Spinal cord (tissue), 10 donors: ENCODE measurements around the gene SUN2. TPM values are rescaled to one million over a fixed set of nuclear protein-coding genes. Genes with fewer than 3 reads are reported as not detected.

Experiments used
- DNase-seq, 6 donors: peaks; one replicate each; pipeline versions ENCODE4 v3.0.0 to v3.0.0-alpha.2; 2013 to 2015; ENCODE audit warnings: low spot score in 6 of 6, low read depth in 4 of 6
- H3K27ac ChIP-seq: one replicate; pipeline ENCODE4 v1.5.1; 2013; ENCODE audit warnings: low read depth, low read length, control low read depth
- H3K27me3 ChIP-seq: one replicate; pipeline ENCODE4 v1.6.1; 2013; ENCODE audit warnings: low read length; ENCODE audit not compliant: control insufficient read depth, insufficient read depth
- H3K36me3 ChIP-seq: one replicate; pipeline ENCODE4 v1.6.1; 2013; ENCODE audit warnings: low read length; ENCODE audit not compliant: control insufficient read depth, insufficient read depth
- H3K4me1 ChIP-seq: one replicate; pipeline ENCODE4 v1.6.1; 2013; ENCODE audit warnings: low read length; ENCODE audit not compliant: control insufficient read depth, insufficient read depth
- H3K4me3 ChIP-seq: one replicate; pipeline ENCODE4 v1.5.1; 2013; ENCODE audit warnings: low read depth, low read length, control low read depth
- H3K9me3 ChIP-seq: one replicate; pipeline ENCODE4 v1.6.1; 2013; ENCODE audit warnings: low read length; ENCODE audit not compliant: control insufficient read depth, insufficient read depth
- WGBS: methylation state at CpG from one replicate; pipeline ENCODE4 v1.1.5; 2013; ENCODE audit warnings: missing lambda C conversion rate; ENCODE audit not compliant: insufficient coverage; 5-methylcytosine and 5-hydroxymethylcytosine counted together
- polyA plus RNA-seq, 2 donors: library from polyadenylated mRNA; unstranded; fragments of 120-200 nt; gene quantifications; one replicate each; pipeline ENCODE4 v1.2.1, GENCODE V29; 2013; ENCODE audit not compliant: insufficient read length in 2 of 2
- total RNA-seq, 2 donors: library from RNA; depleted of rRNA in 1 of 2; stranded (reverse); fragments of 120-200 nt in 1 of 2; fragments of >200 nt in 1 of 2; gene quantifications; one replicate each; pipeline versions ENCODE4 v1.2.3 to v1.2.4, GENCODE V29; 2013 to 2014
- donor health status: healthy.

The SUN2 gene
- total and polyA plus RNA-seq, 4 donors, result 33.2 to 66.9 (median 46.0) TPM

DNA sequence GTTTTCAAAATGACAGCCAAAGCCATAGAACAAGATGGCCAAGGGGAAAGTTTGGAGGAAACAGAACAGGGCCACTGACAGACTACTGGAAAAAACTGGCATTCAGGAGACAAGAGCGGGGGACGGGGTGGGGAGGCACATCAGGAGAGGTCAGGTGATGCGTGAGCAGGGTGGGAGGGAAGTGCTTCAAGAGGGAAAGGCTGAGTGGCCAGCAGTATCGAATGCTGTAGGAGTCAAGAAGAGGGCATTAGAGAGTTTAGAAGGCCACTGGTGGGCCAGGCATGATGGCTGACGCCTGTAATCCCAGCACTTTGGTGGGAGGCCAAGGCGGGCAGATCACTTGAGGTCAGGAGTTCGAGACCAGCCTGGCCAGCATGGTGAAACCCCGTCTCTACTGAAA lies 41.9 kb downstream of the SUN2 start:
- WGBS, result 84% methylated on average over 8 of the region's 8 CpGs
- H3K27ac ChIP-seq, result no peak overlapping the region
- no peaks in the 10 kb centered on the region for H3K27me3 ChIP-seq
- H3K36me3 ChIP-seq, result peaks cover 26% of the 10 kb centered on the region
- no peak overlapping the region for H3K4me3 ChIP-seq
- no peak for DNase-seq
- H3K4me1 ChIP-seq, result no peaks in the 10 kb centered on the region
- H3K9me3 ChIP-seq, result no peaks in the 10 kb centered on the region

GRCh38 chr22:38712486-38713207 lies 43.2 kb downstream of the SUN2 start:
- WGBS, result 85% methylated on average over 8 of the region's 11 CpGs
- DNase-seq, result no peak
- Histone ChIP-seq H3K27ac (no peak overlapping the region), H3K9me3 (no peaks in the 10 kb centered on the region), H3K4me3 (no peak overlapping the region), H3K36me3 (peaks cover 29% of the 10 kb centered on the region), H3K4me1 (no peaks in the 10 kb centered on the region), H3K27me3 (no peaks in the 10 kb centered on the region)

- Histone ChIP-seq H3K4me1 (no peaks in the 10 kb centered on the region), H3K4me3 (no peak overlapping the region), H3K36me3 (peaks cover 13% of the 10 kb centered on the region), H3K27me3 (no peaks in the 10 kb centered on the region), H3K9me3 (no peaks in the 10 kb centered on the region), H3K27ac (no peak overlapping the region)
- WGBS, result no CpG with 5 or more reads among the region's 3 CpGs
- DNase-seq, result no peak
These were observed 44.9 kb downstream of the SUN2 start for GRCh38 chr22:38710866-38711265.

DNA sequence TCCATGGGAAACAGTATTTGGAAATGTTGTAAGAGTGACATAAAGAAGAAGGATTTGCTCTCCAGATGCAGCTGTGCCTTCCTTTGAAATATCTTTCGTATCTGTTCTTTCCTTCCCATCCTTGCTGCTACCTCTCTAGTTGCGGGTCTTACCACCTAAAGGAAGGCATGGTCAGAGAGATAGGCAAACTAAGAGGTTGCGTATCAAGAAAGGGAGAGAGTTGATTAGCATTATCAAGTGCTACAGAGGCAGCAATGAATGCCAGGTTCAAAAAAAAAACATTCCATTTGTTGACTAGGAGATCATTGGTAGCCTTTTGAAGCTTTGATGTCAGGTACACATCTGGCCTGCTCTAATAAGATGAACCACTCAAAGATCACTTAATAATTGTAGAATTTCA lies 45.4 kb downstream of the SUN2 start:
- H3K27ac ChIP-seq, result no peak overlapping the region

GRCh38 chr22:38709306-38709705 lies 46.5 kb downstream of the SUN2 start:
- peaks cover 7% of the 10 kb centered on the region for H3K36me3 ChIP-seq
- H3K4me3 ChIP-seq, result no peak overlapping the region
- H3K27ac ChIP-seq, result no peak overlapping the region
- H3K9me3 ChIP-seq, result no peaks in the 10 kb centered on the region
- H3K4me1 ChIP-seq, result no peaks in the 10 kb centered on the region
- H3K27me3 ChIP-seq, result no peaks in the 10 kb centered on the region
- WGBS, result 53% methylated on average over 2 of the region's 3 CpGs
- no peak for DNase-seq

More for the DNA sequence above, 45.4 kb downstream of the SUN2 start:
- H3K9me3 ChIP-seq, result no peaks in the 10 kb centered on the region
- H3K4me1 ChIP-seq, result no peaks in the 10 kb centered on the region
- H3K27me3 ChIP-seq, result no peaks in the 10 kb centered on the region
- H3K4me3 ChIP-seq, result no peak overlapping the region
- H3K36me3 ChIP-seq, result peaks cover 8% of the 10 kb centered on the region
- WGBS, result 100% methylated on average over 1 of the region's 3 CpGs
- no peak for DNase-seq

DNA sequence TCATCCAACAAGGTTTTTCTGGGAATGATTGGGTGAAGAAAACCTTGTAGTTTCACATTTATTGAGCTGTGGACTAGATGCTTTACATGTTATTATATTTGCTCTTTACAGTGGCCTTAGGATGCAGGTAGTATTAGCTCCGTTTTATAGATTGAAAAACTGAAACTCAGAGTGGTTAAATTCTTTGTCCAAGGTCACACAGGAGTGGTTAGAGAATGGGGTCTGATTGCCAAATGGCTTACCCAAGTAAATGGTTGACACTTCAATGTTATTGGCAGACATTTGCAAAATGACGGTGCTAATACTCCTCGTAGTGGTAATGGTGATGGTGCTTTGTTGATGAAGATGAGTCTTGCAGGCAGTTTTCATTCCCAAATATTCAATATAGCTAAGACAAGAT lies 47.8 kb downstream of the SUN2 start:
- WGBS, result 100% methylated on average over 1 of the region's 3 CpGs
- Histone ChIP-seq H3K27me3 (no peaks in the 10 kb centered on the region), H3K36me3 (peaks cover 7% of the 10 kb centered on the region), H3K4me1 (no peaks in the 10 kb centered on the region), H3K9me3 (no peaks in the 10 kb centered on the region), H3K27ac (no peak overlapping the region), H3K4me3 (no peak overlapping the region)
- no peak for DNase-seq

DNA sequence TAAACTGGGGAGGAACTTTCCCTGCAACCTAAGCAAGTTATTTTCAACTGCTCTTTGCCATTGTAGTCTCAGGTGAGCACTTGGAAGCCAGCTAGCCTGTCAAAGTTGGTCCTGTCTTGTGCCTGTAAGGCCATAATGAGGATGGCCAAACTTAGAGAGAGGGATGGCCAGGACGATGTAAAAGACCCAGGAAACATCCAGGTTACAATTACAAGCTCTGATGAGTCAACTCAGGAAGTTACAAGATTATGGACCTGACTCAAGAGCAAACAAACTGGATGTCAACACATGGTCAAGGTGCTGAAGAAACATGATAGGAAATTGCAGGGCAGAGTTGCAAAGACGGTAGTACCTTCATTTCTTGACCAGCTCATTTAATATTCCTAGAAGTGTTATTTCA lies 48.5 kb downstream of the SUN2 start:
- H3K27ac ChIP-seq, result no peak overlapping the region
- WGBS, result 43% methylated on average over 1 of the region's 2 CpGs

DNA sequence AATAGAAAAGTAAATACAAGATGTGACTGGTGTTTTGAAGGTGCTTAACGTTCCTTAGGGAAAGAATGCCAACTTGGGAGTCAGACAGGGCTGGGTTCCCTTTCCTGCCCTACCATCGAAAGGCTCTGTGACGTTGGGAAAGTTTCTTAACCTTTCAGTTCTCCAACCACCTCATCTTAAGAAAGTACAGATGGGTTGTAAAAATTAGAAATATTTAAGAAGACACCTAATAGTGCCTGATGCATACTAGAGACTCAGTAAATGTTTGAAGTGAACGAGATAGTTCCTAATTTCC lies 49.0 kb downstream of the SUN2 start:
- H3K4me3 ChIP-seq, result peak overlapping the region; percentile 82
- peaks cover 2% of the 10 kb centered on the region for H3K4me1 ChIP-seq
- no peaks in the 10 kb centered on the region for H3K27me3 ChIP-seq
- H3K27ac ChIP-seq, result peak overlapping the region; percentile 86
- H3K36me3 ChIP-seq, result peaks cover 4% of the 10 kb centered on the region
- H3K9me3 ChIP-seq, result no peaks in the 10 kb centered on the region
- WGBS, result 0% methylated on average over 1 of the region's 4 CpGs
- DNase-seq, result no peak

More for the DNA sequence above, 48.5 kb downstream of the SUN2 start:
- Histone ChIP-seq H3K27me3 (no peaks in the 10 kb centered on the region), H3K9me3 (no peaks in the 10 kb centered on the region), H3K4me1 (no peaks in the 10 kb centered on the region), H3K4me3 (no peak overlapping the region), H3K36me3 (peaks cover 7% of the 10 kb centered on the region)
- DNase-seq, result no peak

GRCh38 chr22:38706101-38706900 lies 49.5 kb downstream of the SUN2 start:
- Histone ChIP-seq H3K27me3 (no peaks in the 10 kb centered on the region), H3K36me3 (peaks cover 4% of the 10 kb centered on the region), H3K4me1 (peaks cover 8% of the 10 kb centered on the region), H3K4me3 (peak overlapping the region; percentile 82), H3K27ac (peak overlapping the region; percentile 86), H3K9me3 (no peaks in the 10 kb centered on the region)
- peak in 3 of 6 donors; percentile 26 to 62 (median 48) for DNase-seq
- WGBS, result 0% methylated on average over 80 of the region's 80 CpGs
